ENCODE data around the gene TREX2. TPM values are rescaled to one million over a fixed set of nuclear protein-coding genes. Genes with fewer than 3 reads are reported as not detected.

The TREX2 gene
- total and polyA plus RNA-seq, 2 of the 4 experiments (the other 2 are of a cell fraction): 0.36 to 0.84 TPM

DNA sequence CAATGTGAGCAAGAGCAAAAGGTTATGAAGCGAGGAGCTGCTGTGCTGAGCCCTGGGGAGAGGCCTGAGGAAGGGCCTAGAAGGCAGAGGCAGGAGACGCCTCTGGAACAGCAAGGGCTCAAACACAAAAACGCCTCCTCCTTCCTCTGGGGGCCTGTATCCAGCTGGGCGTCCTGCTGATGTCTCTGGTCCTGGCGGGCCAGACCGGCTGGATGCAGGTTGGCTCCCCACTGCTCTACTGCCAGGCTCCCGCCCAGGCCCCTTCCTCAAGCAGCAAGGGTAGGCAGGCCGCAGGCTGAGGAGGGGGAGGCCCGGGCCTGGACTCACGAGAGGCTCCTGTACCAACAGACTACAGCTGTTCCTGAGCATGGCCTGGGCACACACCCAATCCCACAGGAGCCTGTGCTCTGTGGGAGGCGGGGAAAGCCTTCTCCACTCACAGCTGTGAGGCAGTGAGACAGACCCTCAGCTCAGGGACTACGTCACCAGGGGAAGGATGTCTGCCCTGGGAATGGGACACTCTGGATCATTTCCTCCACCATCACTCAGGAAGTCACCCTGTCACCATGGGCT is 22.2 kb upstream of the TREX2 start:
- BruUV-seq (replicated peaks): no TSS peak
- no peak overlapping the region for H3K4ac ChIP-seq (ENCODE audit: low read depth, low read length)
- peaks cover 10% of the 10 kb centered on the region for H3K4me1 ChIP-seq (ENCODE audit: control insufficient read depth, insufficient read depth, low read length)
- peaks cover 0 to 11% of the 10 kb centered on the region in 2 experiments; a peak in 2 of 4 replicates for H3K79me1 ChIP-seq (ENCODE audit: low read depth in 1 of 2, low read length in 2 of 2)
- WGBS, 2 experiments (ENCODE audit: extremely low coverage in 2 of 2, insufficient read length in 1 of 2): 83% methylated on average over 5 of the region's 12 CpGs; no CpG with 5 or more reads in 1 of the 2 experiments
- CTCF ChIA-PET: no interaction called here
- DNase-seq (peak; percentile 6), ATAC-seq (ENCODE audit: low read depth) (no peak)
- H3K9ac ChIP-seq (ENCODE audit: low read depth, low read length): no peak overlapping the region
- H4K8ac ChIP-seq (ENCODE audit: low read depth in 2 of 2, low read length in 2 of 2): no peak overlapping the region
- no peak overlapping the region for H3K18ac ChIP-seq (ENCODE audit: low read depth, low read length)
- no peak overlapping the region for H2BK5ac ChIP-seq (ENCODE audit: low read depth, low read length, poor library complexity, severe bottlenecking)
- no peaks in the 10 kb centered on the region for H4K20me1 ChIP-seq (ENCODE audit: insufficient read depth, low read length)
- no peak overlapping the region for H3K27ac ChIP-seq (ENCODE audit: insufficient read depth, low read length)
- H4K91ac ChIP-seq (ENCODE audit: insufficient read depth, low read depth, low read length): no peak overlapping the region
- H3K56ac ChIP-seq (ENCODE audit: extremely low read depth, insufficient read depth, low read length): no peak overlapping the region
- TF ChIP-seq BHLHE40 (IDR thresholded peaks at IDR 0.05; ENCODE audit: low read depth, low read length) (no peak), FOS (IDR thresholded peaks at IDR 0.05; ENCODE audit: low read depth, low read length) (no peak), RAD21 (IDR thresholded peaks at IDR 0.05; ENCODE audit: low read length) (no peak), MXI1 (IDR thresholded peaks at IDR 0.05; ENCODE audit: borderline replicate concordance, low read depth, low read length) (no peak), RFX5 (IDR thresholded peaks at IDR 0.05; ENCODE audit: low read depth, low read length) (no peak), MAZ (IDR thresholded peaks at IDR 0.05; ENCODE audit: borderline replicate concordance, low read depth, low read length) (no peak), CTCF (conservative IDR thresholded peaks at IDR 0.05; ENCODE audit: low read depth, low read length) (no peak), NFE2L2 (IDR thresholded peaks at IDR 0.05; ENCODE audit: low read depth, low read length) (no peak)
- no peaks in the 10 kb centered on the region; the same call in 1 of the 2 replicates for H3K36me3 ChIP-seq (ENCODE audit: control insufficient read depth, insufficient read depth, low read length)
- H3K9me1 ChIP-seq (ENCODE audit: insufficient read depth, low read length): no peaks in the 10 kb centered on the region
- no peak overlapping the region for H2AFZ ChIP-seq (replicated peaks; ENCODE audit: low read length, poor library complexity)
- no peak overlapping the region for H4K5ac ChIP-seq (ENCODE audit: low read depth, low read length)
- no peak overlapping the region for H2AK5ac ChIP-seq (ENCODE audit: low read depth, low read length)
- no peak overlapping the region for H3K14ac ChIP-seq (replicated peaks; ENCODE audit: low read depth, low read length)
- H2AK9ac ChIP-seq (replicated peaks; ENCODE audit: low read depth, low read length, poor library complexity): no peak overlapping the region
- no peak overlapping the region for H3K23ac ChIP-seq (ENCODE audit: low read depth, low read length)
- H3K27me3 ChIP-seq (ENCODE audit: control insufficient read depth, insufficient read depth, low read length): no peaks in the 10 kb centered on the region
- H2BK120ac ChIP-seq (ENCODE audit: low read depth, low read length): no peak overlapping the region
- H3K9me3 ChIP-seq (ENCODE audit: control insufficient read depth, insufficient read depth, low read length): no peaks in the 10 kb centered on the region
- in situ Hi-C loops (cut with MboI; ENCODE audit: low sequenced_read_pairs) (loop anchor here (25.0 kb wide), 1 partner anchor 431 kb away; no protein-coding TSS in a partner anchor), dilution Hi-C loops (cut with HindIII; ENCODE audit: low sequenced_read_pairs, unreplicated experiment) (no loop called here), intact Hi-C loops (cut with micrococcal nuclease) (no loop called here)
- H3K4me3 ChIP-seq (ENCODE audit: insufficient read depth, low read depth, low read length): no peak overlapping the region
- H2BK20ac ChIP-seq (ENCODE audit: low read depth, low read length): no peak overlapping the region
- H3K4me2 ChIP-seq (ENCODE audit: low read depth, low read length): no peak overlapping the region
- H2BK15ac ChIP-seq (ENCODE audit: low read depth, low read length): no peak overlapping the region
- POLR2A ChIA-PET (ENCODE audit: unreplicated experiment): no interaction called here

Data from IMR-90 (cell line).